Panc1 (cell line): ENCODE measurements around the gene GPR180. TPM values are rescaled to one million over a fixed set of nuclear protein-coding genes. Genes with fewer than 3 reads are reported as not detected.

Source experiments
- ATAC-seq: fragments of 200-7000 bp; cut with Tn5 transposase; 2 replicates; pipeline ENCODE4 v1.9.1; 2020; ENCODE audit warnings: mild to moderate bottlenecking, moderate library complexity
- BruUV-seq: library from RNA; stranded (reverse); fragments of 400-500 nt; replicated peaks from 2 replicates; lab custom pipeline; 2021; lab: Mats Ljungman, UMichigan
- CTCF ChIA-PET: fragments of 300-600 bp; sonication (Branson Sonifier 250); formaldehyde crosslinking; loops from one replicate; lab custom pipeline; 2022; ENCODE audit warnings: antibody characterized with exemption; lab: Charles Lee
- POLR2A ChIA-PET: fragments of 300-600 bp; sonication (Branson Sonifier 250); formaldehyde crosslinking; loops from one replicate; lab custom pipeline; 2022; ENCODE audit warnings: antibody characterized with exemption; lab: Charles Lee
- DNase-seq: peaks from one replicate; pipeline ENCODE4 v3.0.0-alpha.2; 2010; ENCODE audit warnings: low read depth, low spot score
- H3K27ac ChIP-seq: 2 replicates; pipeline ENCODE4 v1.5.1; 2011; ENCODE audit warnings: mild to moderate bottlenecking, low read length, inconsistent platforms
- H3K27me3 ChIP-seq: fragments of 200-500 bp; sonication (Bioruptor generic); 2 replicates; pipeline ENCODE4 v1.6.0; 2014; ENCODE audit warnings: low read length, inconsistent platforms; ENCODE audit not compliant: control insufficient read depth, insufficient read depth
- H3K36me3 ChIP-seq: fragments of 200-500 bp; sonication (Bioruptor generic); 2 replicates; pipeline ENCODE4 v1.5.1; 2014; ENCODE audit warnings: inconsistent platforms, mild to moderate bottlenecking, low read length, moderate library complexity; ENCODE audit not compliant: control insufficient read depth, insufficient read depth
- H3K4me1 ChIP-seq: 2 replicates; pipeline ENCODE4 v1.5.1; 2011; ENCODE audit warnings: inconsistent platforms, mild to moderate bottlenecking, low read length, moderate library complexity; ENCODE audit not compliant: control insufficient read depth, insufficient read depth
- H3K4me3 ChIP-seq, 2 experiments: 2 replicates each; pipeline ENCODE4 v1.5.1; 2011 to 2012; ENCODE audit warnings: low read depth in 2 of 2, low read length in 2 of 2, mild to moderate bottlenecking in 2 of 2, inconsistent platforms in 1 of 2, moderate library complexity in 1 of 2
- H3K9me3 ChIP-seq: fragments of 200-500 bp; sonication (Bioruptor generic); 2 replicates; pipeline ENCODE4 v1.5.1; 2014; ENCODE audit warnings: low read depth, mild to moderate bottlenecking, inconsistent platforms, low read length, moderate library complexity; ENCODE audit not compliant: control insufficient read depth, insufficient read depth
- POLR2AphosphoS5 ChIP-seq: IDR thresholded peaks from 2 replicates; pipeline ENCODE4 v1.6.1; 2012; ENCODE audit warnings: mild to moderate bottlenecking, low read depth, low read length, moderate library complexity
- SIN3A ChIP-seq: IDR thresholded peaks from 2 replicates; pipeline ENCODE4 v1.6.1; 2012; ENCODE audit warnings: low read depth, mild to moderate bottlenecking, low read length, moderate library complexity, borderline replicate concordance; ENCODE audit not compliant: insufficient read depth
- TCF7L2 ChIP-seq: IDR thresholded peaks from 2 replicates; pipeline ENCODE4 v1.6.1; 2011; ENCODE audit warnings: mild to moderate bottlenecking, low read depth, low read length, inconsistent platforms
- in situ Hi-C: cut with HindIII; loops from 2 replicates; pipeline ENCODE4 v1.10.0; 2016; ENCODE audit warnings: low sequenced_read_pairs, low pct_unique_long_range_greater_than_20kb
- intact Hi-C: fragments of 100-400 bp; cut with micrococcal nuclease; formaldehyde crosslinking; loops from one replicate; pipeline ENCODE4 v1.10.0; 2022; ENCODE audit not compliant: unreplicated experiment
- total RNA-seq: library from RNA; stranded (reverse); gene quantifications from one replicate; pipeline ENCODE4 v1.2.1, GENCODE V29; 2021; ENCODE audit not compliant: unreplicated experiment
- TF ChIP-seq, protein P1 (sequence below): fragments of 450-650 bp; IDR thresholded peaks from 2 replicates; pipeline ENCODE4 v1.5.1; 2017; ENCODE audit warnings: mild to moderate bottlenecking
- TF ChIP-seq, protein P2 (sequence below), 2 experiments: IDR thresholded peaks; 2 replicates each; pipeline ENCODE4 v1.6.1; 2011 to 2012; ENCODE audit warnings: low read depth in 2 of 2, control low read depth in 1 of 2, low read length in 1 of 2, mild to moderate bottlenecking in 1 of 2, moderate library complexity in 1 of 2; ENCODE audit not compliant: insufficient read depth in 1 of 2

Gene GPR180
- total RNA-seq, 1 experiment from 2014 or later: 7.1 TPM

DNA sequence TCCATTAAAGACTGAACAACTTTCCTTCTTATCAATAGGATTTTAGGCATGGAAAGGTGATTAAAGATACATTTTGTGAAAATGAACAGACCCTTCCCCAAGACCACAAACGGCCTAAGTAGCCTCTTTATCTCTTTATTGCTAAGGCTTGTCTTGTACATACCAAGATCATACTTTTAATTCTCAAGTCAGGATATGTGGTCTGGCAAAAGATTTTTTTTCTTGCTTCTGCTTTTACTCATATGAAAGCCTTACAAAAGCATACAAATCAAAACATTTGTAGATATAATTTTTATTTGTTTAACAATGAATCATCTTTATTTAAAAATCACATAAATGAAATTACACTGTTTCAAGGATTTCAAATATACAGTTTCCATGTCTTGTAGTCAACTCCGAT, 41.5 kb upstream of the GPR180 start:
- Histone ChIP-seq H3K27ac (no peak overlapping the region), H3K27me3 (no peaks in the 10 kb centered on the region), H3K9me3 (no peaks in the 10 kb centered on the region), H3K4me3 (no peak overlapping the region), H3K4me1 (no peaks in the 10 kb centered on the region), H3K36me3 (no peaks in the 10 kb centered on the region)
- DNase-seq: no peak
- no TSS peak for BruUV-seq
- no peak for ATAC-seq
- ChIA-PET CTCF (no interaction called here), POLR2A (no interaction called here)
- intact Hi-C loops (no loop called here), in situ Hi-C loops (no loop called here)
- TF ChIP-seq, protein P1, sequence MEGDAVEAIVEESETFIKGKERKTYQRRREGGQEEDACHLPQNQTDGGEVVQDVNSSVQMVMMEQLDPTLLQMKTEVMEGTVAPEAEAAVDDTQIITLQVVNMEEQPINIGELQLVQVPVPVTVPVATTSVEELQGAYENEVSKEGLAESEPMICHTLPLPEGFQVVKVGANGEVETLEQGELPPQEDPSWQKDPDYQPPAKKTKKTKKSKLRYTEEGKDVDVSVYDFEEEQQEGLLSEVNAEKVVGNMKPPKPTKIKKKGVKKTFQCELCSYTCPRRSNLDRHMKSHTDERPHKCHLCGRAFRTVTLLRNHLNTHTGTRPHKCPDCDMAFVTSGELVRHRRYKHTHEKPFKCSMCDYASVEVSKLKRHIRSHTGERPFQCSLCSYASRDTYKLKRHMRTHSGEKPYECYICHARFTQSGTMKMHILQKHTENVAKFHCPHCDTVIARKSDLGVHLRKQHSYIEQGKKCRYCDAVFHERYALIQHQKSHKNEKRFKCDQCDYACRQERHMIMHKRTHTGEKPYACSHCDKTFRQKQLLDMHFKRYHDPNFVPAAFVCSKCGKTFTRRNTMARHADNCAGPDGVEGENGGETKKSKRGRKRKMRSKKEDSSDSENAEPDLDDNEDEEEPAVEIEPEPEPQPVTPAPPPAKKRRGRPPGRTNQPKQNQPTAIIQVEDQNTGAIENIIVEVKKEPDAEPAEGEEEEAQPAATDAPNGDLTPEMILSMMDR: no peak
- no peak for TF ChIP-seq TCF7L2
- TF ChIP-seq, protein P2, sequence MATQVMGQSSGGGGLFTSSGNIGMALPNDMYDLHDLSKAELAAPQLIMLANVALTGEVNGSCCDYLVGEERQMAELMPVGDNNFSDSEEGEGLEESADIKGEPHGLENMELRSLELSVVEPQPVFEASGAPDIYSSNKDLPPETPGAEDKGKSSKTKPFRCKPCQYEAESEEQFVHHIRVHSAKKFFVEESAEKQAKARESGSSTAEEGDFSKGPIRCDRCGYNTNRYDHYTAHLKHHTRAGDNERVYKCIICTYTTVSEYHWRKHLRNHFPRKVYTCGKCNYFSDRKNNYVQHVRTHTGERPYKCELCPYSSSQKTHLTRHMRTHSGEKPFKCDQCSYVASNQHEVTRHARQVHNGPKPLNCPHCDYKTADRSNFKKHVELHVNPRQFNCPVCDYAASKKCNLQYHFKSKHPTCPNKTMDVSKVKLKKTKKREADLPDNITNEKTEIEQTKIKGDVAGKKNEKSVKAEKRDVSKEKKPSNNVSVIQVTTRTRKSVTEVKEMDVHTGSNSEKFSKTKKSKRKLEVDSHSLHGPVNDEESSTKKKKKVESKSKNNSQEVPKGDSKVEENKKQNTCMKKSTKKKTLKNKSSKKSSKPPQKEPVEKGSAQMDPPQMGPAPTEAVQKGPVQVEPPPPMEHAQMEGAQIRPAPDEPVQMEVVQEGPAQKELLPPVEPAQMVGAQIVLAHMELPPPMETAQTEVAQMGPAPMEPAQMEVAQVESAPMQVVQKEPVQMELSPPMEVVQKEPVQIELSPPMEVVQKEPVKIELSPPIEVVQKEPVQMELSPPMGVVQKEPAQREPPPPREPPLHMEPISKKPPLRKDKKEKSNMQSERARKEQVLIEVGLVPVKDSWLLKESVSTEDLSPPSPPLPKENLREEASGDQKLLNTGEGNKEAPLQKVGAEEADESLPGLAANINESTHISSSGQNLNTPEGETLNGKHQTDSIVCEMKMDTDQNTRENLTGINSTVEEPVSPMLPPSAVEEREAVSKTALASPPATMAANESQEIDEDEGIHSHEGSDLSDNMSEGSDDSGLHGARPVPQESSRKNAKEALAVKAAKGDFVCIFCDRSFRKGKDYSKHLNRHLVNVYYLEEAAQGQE (IDR thresholded peaks at IDR 0.05; ENCODE audit: insufficient read depth in 1 of 2, low read depth in 2 of 2, low read length in 1 of 2): no peak
- TF ChIP-seq SIN3A: no peak
- no peak for TF ChIP-seq POLR2AphosphoS5

DNA sequence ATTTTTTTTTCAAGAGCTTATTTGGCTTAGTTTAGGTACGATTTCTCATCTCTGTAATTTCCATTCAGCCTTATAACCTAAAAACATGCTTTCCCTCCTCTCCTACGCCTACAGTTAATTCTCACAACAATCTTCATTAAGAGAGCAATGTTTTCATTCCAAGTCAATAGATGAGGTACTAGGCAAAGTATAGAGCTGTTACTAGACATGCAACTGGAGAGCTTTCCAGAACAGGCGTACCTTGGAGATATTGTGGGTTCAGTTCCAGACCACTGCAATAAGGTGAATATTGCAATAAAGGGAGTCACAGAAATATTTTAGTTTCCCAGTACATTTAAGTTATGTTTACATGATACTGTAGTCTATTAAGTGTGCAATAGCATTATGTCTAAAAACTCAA, 40.5 kb upstream of the GPR180 start:
- no TSS peak for BruUV-seq
- ChIA-PET CTCF (no interaction called here), POLR2A (interaction anchor here (0.6 kb wide), 1 partner anchor 42 kb away, joined by 3 read pairs; no protein-coding TSS in a partner anchor)
- no peak for TF ChIP-seq POLR2AphosphoS5
- TF ChIP-seq, protein P2 (IDR thresholded peaks at IDR 0.05; ENCODE audit: insufficient read depth in 1 of 2, low read depth in 2 of 2, low read length in 1 of 2): no peak
- TF ChIP-seq, protein P1: no peak
- TF ChIP-seq TCF7L2: no peak
- no peak for TF ChIP-seq SIN3A
- no peaks in the 10 kb centered on the region for H3K36me3 ChIP-seq
- no peaks in the 10 kb centered on the region for H3K9me3 ChIP-seq
- ATAC-seq (no peak), DNase-seq (no peak)
- intact Hi-C loops (no loop called here), in situ Hi-C loops (no loop called here)
- H3K4me3 ChIP-seq: no peak overlapping the region
- H3K27me3 ChIP-seq: no peaks in the 10 kb centered on the region
- H3K4me1 ChIP-seq: no peaks in the 10 kb centered on the region
- H3K27ac ChIP-seq: no peak overlapping the region
